NCI-H446 treated with DMSO at 0.1 percent for 48 hours (cell line): ENCODE results near the gene MAPK6.

Experiments used
- DNase-seq: peaks from one replicate; lab custom pipeline; 2025; lab: John Stamatoyannopoulos, UW

Gene MAPK6

DNA sequence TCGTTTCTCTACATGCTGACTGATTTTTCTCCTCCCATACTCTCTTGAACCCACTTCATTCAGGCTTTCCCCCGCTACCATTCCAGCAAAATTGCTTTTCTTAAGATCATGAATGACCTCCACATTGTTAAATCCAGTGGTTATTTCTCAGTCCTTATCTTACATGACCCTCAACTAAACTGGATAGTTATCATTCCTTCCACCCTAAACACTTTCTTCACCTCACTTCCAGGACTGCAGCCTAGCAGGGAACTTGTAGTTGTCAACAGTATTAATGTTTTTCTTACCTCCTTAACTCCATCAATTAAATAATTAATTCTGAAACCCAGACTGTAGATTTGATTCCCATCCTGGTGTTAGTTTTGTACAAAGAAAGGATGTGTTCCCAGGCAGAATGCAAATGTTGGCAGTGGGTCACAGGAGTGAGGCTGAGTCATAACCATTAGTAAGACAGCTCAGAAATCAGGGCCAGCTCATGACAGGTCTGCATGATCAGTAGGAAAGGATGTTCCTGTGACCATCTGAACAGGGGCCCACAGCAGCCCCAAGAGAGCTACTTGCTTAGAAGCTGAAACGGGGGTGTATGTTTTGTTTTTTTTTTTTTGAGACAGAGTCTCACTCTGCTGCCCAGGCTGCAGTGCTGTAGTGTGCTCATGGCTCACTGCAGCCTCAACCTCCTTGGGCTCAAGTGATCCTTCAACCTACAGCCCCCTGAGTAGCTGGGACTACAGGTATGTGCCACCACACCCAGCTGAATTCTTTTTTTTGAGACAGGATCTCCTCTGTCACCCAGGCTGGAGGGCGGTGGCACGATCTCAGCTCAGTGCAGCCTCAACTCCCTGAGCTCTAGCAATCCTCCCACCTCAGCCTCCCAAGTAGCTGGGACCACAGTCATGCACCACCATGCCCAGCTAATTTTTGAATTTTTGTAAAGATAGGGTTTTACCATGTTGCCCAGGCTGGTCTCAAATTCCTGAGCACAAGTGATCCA lies 84.5 kb downstream of the MAPK6 start:
- peak; percentile 83 for DNase-seq

- no peak for DNase-seq
Measured at GRCh38 chr15:52104532-52105004, 85.5 kb downstream of the MAPK6 start.

DNA sequence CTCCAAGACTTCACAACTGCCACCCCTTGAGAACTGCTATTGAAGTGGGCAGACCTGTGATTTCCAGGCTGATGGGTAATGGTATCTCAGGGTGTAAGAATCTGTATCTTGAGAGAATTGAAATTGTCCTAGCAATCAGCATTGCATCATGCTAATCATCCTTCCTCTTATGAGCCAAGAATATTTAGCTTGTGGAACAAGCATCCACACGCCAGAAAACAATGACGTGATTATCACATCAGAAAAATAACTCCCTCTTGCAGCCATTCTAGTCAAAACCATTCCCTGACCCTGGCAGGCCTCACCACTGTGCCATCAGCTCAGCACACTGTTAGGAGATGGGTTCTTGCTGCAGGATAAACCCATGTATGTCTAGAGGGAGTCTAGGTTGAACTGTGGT lies 86.8 kb downstream of the MAPK6 start:
- DNase-seq = no peak

GRCh38 chr15:52106641-52107040 lies 87.6 kb downstream of the MAPK6 start:
- no peak for DNase-seq

DNA sequence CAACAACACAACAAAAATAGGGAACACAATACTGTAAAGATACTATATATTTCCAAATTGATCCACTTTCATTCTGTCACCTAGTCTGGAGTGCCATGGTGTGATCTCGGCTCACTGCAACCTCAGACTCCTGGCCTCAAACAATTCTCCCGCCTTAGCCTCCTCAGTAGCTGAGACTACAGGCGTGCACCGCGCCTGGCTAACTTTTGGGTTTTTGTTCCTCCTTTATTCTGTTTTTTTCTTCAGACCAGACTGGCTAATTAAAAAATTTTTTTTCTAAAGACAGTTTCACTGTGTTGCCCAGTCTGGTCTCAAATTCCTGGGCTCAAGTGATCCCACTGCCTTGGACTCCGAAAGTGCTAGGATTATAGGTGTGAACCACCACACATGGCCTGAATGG lies 88.2 kb downstream of the MAPK6 start:
- no peak for DNase-seq

DNA sequence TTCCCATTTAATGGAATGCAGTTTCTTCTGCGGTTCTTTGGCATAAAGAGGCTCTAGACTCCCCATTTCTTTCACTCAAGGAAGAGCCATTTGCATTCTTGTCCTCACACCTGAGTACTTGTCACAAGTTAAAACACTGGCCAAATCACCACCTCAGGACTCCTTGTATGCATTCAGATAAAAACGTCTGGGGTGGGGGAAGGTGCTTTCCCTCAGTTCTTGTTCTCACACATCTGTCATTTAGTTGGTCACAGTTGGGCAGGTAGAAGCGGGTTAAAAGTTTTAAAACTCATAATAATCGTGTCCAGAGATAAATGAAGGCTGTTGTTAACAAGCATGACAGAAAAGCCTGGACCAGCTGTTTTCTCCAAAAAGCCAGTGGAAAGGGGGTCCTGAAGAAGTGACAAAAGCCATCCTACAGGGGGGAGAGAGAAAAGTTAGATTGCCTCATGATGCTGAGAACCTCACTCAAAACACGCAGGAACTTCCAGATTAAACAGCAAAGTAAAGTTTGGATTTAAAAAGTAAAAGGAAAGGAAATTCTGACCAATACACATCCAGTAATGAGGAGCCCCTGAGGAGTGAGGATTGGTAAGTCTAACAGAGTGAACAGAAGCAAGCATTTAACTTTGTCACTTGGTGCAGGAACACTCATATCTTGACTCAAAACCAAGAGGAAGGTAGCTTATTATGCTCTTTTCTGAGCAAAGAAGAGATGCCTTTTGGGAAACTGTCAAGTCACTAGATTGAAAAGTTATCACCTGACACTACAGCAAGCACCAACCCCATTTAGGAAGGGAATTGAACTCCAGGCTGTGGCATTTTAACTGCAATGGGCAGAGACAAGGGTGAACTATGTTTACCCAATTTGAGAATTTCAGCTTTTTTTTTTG lies 90.8 kb downstream of the MAPK6 start:
- DNase-seq = no peak

- DNase-seq = no peak
Measured at GRCh38 chr15:52111517-52112202, 92.6 kb downstream of the MAPK6 start.

DNA sequence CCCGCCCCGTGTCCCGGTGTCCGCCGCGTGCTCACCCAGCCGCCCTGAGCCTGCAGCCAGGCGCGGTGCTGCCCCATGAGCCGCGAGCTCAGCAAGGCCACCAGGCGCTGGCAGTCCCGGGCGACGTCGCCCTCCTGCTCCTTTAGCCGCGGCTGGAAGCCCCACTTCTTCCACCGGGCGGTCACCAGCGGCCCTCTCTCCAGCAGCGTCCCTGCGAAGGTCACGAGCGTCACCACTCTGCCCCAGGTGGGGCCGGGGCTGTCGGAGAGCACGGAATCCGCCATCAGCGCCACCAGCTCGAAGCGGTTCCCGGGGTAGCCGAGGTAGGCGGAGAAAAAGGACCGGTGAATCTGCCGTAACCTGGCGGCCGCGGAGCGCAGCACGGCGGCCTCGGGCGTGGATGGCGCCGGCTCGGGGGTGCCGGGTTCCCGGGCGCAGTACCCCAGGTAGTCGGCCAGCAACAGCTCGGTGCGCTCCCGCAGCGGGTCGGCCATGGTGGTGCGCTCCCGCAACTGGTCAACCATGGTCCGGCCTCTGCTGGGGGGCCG lies 93.3 kb downstream of the MAPK6 start:
- DNase-seq = no peak

DNA sequence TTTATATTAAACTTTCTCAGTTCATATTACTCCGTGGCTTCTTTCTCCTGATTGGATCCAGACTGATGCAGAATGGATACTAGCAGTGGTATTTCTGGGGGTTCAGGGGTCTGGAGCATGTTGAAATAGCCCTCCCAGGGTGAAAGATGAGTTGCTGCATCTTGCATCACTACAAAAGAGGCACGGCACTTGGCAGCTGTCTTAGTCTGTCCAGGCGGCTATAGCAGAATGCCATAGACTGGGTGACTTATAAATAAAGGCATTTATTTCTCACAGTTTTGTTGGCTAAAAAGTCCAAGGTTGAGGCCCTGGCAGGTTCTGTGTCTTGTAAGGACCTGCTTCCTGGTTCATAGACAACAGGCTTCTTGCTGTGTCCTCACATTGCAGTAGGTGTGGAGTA lies 94.2 kb downstream of the MAPK6 start:
- DNase-seq = no peak

DNA sequence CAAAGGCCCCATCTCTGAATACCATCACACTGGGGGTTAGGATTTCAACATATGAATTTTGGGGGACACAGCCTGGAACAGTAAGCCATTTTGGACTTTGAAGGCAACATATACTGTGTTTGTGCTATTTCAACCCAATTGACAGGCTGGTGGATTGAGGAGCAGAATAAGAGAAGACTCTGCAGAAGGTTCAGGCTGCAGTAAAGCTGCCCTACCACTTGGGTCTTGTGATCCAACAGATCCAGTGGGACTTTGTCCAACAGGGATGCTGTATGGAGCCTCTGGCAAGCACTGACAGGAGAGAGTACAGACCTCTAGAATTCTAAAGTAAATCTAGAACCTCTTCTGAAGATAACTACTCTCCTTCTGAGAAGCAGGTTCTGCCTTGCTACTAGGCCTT lies 94.7 kb downstream of the MAPK6 start:
- DNase-seq = no peak

DNA sequence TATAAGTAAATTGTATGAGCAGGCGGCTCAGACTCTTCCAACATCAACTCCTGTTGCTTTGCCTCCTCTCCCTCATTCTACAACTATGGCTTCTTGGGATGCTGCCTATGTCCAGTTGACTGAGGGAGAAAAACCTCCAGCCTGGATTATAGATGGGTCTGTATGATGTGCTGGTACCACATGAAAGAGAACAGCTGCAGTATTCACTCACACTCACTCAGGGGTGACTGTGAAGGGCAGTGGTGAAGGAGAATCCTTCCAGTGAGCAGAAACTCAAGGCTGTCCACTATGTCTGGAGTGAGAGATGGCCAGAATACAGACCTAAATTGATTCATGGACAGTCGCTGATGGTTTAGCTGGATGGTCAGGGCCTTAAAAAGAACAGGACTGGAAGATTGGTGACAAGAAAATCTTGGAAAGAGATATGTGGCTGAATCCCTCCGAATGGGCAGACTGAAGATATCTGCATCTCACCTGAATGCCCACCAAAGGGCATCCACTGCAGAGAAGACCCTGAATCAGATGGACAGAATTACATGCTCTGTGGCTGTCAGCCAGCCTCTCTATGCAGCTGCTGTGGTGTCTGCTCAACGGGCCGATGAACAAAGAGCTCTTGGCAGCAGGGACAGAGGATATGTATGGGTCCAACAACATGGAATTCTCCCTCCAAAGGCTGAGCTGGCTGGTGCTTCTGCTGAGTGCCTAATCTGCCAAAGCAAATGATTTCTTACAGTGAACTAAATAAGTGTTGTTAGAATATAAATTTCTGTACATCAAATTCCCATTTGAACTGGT lies 95.4 kb downstream of the MAPK6 start:
- peak; percentile 67 for DNase-seq

- no peak for DNase-seq
Measured at GRCh38 chr15:52115598-52116427, 96.8 kb downstream of the MAPK6 start.
